K562 (cell line): ENCODE results near the gene ANKRD13B. TPM values are rescaled to one million over a fixed set of nuclear protein-coding genes. Genes with fewer than 3 reads are reported as not detected.

ENCODE experiments used
- BACH1 ChIP-seq: fragments of 200-800 bp; sonication (Bioruptor generic); IDR thresholded peaks from 2 replicates; pipeline ENCODE4 v1.6.1; 2016; ENCODE audit warnings: missing genetic modification characterization, missing compliant biosample characterization
- BCLAF1 ChIP-seq, 2 experiments: fragments of 450-650 bp in 1 of 2; IDR thresholded peaks; 2 replicates each; pipeline ENCODE4 v1.6.1; 2011 to 2017; ENCODE audit warnings: low read depth in 2 of 2, antibody characterized with exemption in 1 of 2, borderline replicate concordance in 1 of 2, low read length in 1 of 2, mild to moderate bottlenecking in 1 of 2, mixed read lengths in 1 of 2; ENCODE audit not compliant: control insufficient read depth in 1 of 2
- CBX2 ChIP-seq: fragments of 200-600 bp; sonication (generic); IDR thresholded peaks from one replicate; pipeline ENCODE4 v1.6.1; 2012; ENCODE audit warnings: mild to moderate bottlenecking, low read length, inconsistent platforms; ENCODE audit not compliant: insufficient read depth, poor library complexity, severe bottlenecking
- CHAMP1 ChIP-seq: fragments of 450-650 bp; IDR thresholded peaks from 2 replicates; pipeline ENCODE4 v1.6.1; 2016; ENCODE audit warnings: mild to moderate bottlenecking
- FOXA3 ChIP-seq, 2 experiments: fragments of 450-650 bp in 1 of 2; sonication (generic) in 1 of 2; formaldehyde crosslinking; IDR thresholded peaks in 1 of 2; conservative IDR thresholded peaks in 1 of 2; 2 replicates each; pipeline versions ENCODE4 v1.4.0 to v1.8.0; 2020 to 2022; ENCODE audit warnings: mild to moderate bottlenecking in 2 of 2, missing genetic modification reagents in 1 of 2
- GABPB1 ChIP-seq: sonication (generic); formaldehyde crosslinking; IDR thresholded peaks from 2 replicates; pipeline ENCODE4 v1.8.0; 2022; ENCODE audit warnings: mild to moderate bottlenecking, missing genetic modification reagents
- IRF2 ChIP-seq: sonication (generic); formaldehyde crosslinking; IDR thresholded peaks from 2 replicates; pipeline ENCODE4 v1.8.1; 2022; ENCODE audit warnings: mild to moderate bottlenecking, missing genetic modification reagents
- MTA3 ChIP-seq: fragments of 450-650 bp; formaldehyde crosslinking; IDR thresholded peaks from 2 replicates; pipeline ENCODE4 v1.6.1; 2017; ENCODE audit warnings: mild to moderate bottlenecking, borderline replicate concordance
- NFE2L1 ChIP-seq: fragments of 450-650 bp; IDR thresholded peaks from 2 replicates; pipeline ENCODE4 v1.6.1; 2016; ENCODE audit warnings: missing genetic modification characterization, low read depth, mild to moderate bottlenecking, missing compliant biosample characterization, moderate library complexity, borderline replicate concordance
- SLC30A9 ChIP-seq: fragments of 250-450 bp; sonication (Bioruptor Pico); IDR thresholded peaks from 2 replicates; pipeline ENCODE4 v1.8.0; 2022; ENCODE audit warnings: mild to moderate bottlenecking, moderate library complexity
- SMAD4 ChIP-seq: fragments of 250-450 bp; sonication (Bioruptor Pico); conservative IDR thresholded peaks from 2 replicates; pipeline ENCODE4 v1.8.0; 2021; ENCODE audit warnings: inconsistent platforms, mild to moderate bottlenecking, moderate library complexity
- SMARCC2 ChIP-seq: fragments of 450-650 bp; IDR thresholded peaks from 2 replicates; pipeline ENCODE4 v1.6.1; 2017; ENCODE audit warnings: antibody characterized with exemption, moderate library complexity, mild to moderate bottlenecking, low read depth
- STAT5B ChIP-seq: fragments of 250-450 bp; sonication (Bioruptor Pico); IDR thresholded peaks from 2 replicates; pipeline ENCODE4 v1.8.0; 2021; ENCODE audit warnings: mild to moderate bottlenecking, inconsistent platforms
- TEAD4 ChIP-seq, 2 experiments: sonication (generic) in 1 of 2; formaldehyde crosslinking in 1 of 2; IDR thresholded peaks; 2 replicates each; pipeline versions ENCODE4 v1.6.1 to v1.8.0; 2012 to 2022; ENCODE audit warnings: borderline replicate concordance in 1 of 2, inconsistent platforms in 1 of 2, low read length in 1 of 2, mild to moderate bottlenecking in 1 of 2, missing genetic modification reagents in 1 of 2
- ZBTB26 ChIP-seq: fragments of 450-650 bp; formaldehyde crosslinking; IDR thresholded peaks from 2 replicates; pipeline ENCODE4 v1.4.0; 2022; ENCODE audit warnings: missing genetic modification characterization
- ZC3H11A ChIP-seq: IDR thresholded peaks from 2 replicates; pipeline ENCODE4 v1.6.1; 2012; ENCODE audit warnings: low read depth, low read length, improper control_type of control experiment
- ZFP36 ChIP-seq: fragments of 150-350 bp; IDR thresholded peaks from 2 replicates; pipeline ENCODE4 v1.6.1; 2018; ENCODE audit warnings: low read length, low read depth; ENCODE audit not compliant: partially characterized antibody
- ZNF316 ChIP-seq: fragments of 450-650 bp; IDR thresholded peaks from 2 replicates; pipeline ENCODE4 v1.6.1; 2016
- ZNF830 ChIP-seq: fragments of 250-450 bp; sonication (Bioruptor Pico); IDR thresholded peaks from 2 replicates; pipeline ENCODE4 v1.5.0; 2021; ENCODE audit warnings: mild to moderate bottlenecking
- polyA plus RNA-seq, 8 experiments: library from polyadenylated mRNA; depleted of rRNA in 4 of 8; stranded (reverse) in 5 of 8; unstranded in 3 of 8; fragments of >200 nt; fragmentation: Nextera tagmentation in 2 of 8; fragmentation: Illumina TruSeq in 1 of 8; extraction: Ambion mirVana in 2 of 8; extraction: Trizol in 1 of 8; gene quantifications; 2 replicates each; pipeline versions ENCODE4 v1.2.1 to v1.2.3, GENCODE V29; 2011 to 2014; ENCODE audit warnings: inconsistent platforms in 1 of 8, missing spikeins in 1 of 8
- total RNA-seq, 7 experiments: library from RNA; depleted of rRNA in 6 of 7; stranded (reverse); fragments of >200 nt in 6 of 7; fragmentation: Illumina TruSeq in 2 of 7; extraction: Trizol in 2 of 7; gene quantifications; 2 replicates each; pipeline versions ENCODE4 v1.2.1 to v1.2.3, GENCODE V29; 2011 to 2021; ENCODE audit warnings: low replicate concordance in 1 of 7
- TF ChIP-seq, protein P1 (sequence below): sonication (generic); formaldehyde crosslinking; IDR thresholded peaks from 2 replicates; pipeline ENCODE4 v1.8.0; 2022; ENCODE audit warnings: missing genetic modification reagents, mild to moderate bottlenecking, moderate library complexity, borderline replicate concordance

Gene ANKRD13B
- total and polyA plus RNA-seq, 9 of the 15 experiments (the other 6 are each of a cell fraction or from before 2014, with no cell fraction given), result 0.15 to 28.1 (median 4.6) TPM

GRCh38 chr17:29663155-29663554, 70.2 kb downstream of the ANKRD13B start (continued):
- TF ChIP-seq BCLAF1 (IDR thresholded peaks at IDR 0.05; ENCODE audit: borderline replicate concordance in 1 of 2, control insufficient read depth in 1 of 2, low read depth in 2 of 2, low read length in 1 of 2), result no peak
- peak; percentile 62; the same call in 1 of the 2 replicates for TF ChIP-seq BACH1 (tag)
- TF ChIP-seq FOXA3 (CRISPR knock-in tag; conservative IDR thresholded peaks at IDR 0.05 in 1 of 2, IDR thresholded peaks at IDR 0.05 in 1 of 2), result peak in 1 of 2 experiments; percentile 51; a peak in 2 of 4 replicates
- no peak for TF ChIP-seq ZFP36
- TF ChIP-seq TEAD4 (IDR thresholded peaks at IDR 0.05; ENCODE audit: low read length), result peak; percentile 52; the same call in 1 of the 2 replicates
- no peak for TF ChIP-seq TEAD4 (CRISPR knock-in tag; IDR thresholded peaks at IDR 0.05; ENCODE audit: borderline replicate concordance)
- no peak for TF ChIP-seq SLC30A9 (CRISPR knock-in tag)
- no peak for TF ChIP-seq CBX2
- TF ChIP-seq SMAD4 (CRISPR knock-in tag), result 0 out of 2 replicates have a peak, but pooled peaks have one; percentile 35
- peak; percentile 98 for TF ChIP-seq ZNF316
- no peak for TF ChIP-seq ZC3H11A
- TF ChIP-seq GABPB1 (CRISPR knock-in tag), result no peak
- peak; percentile 26; the same call in 1 of the 2 replicates for TF ChIP-seq MTA3
- TF ChIP-seq ZNF830 (CRISPR knock-in tag), result no peak
- peak; percentile 80 for TF ChIP-seq NFE2L1 (tag)
- no peak for TF ChIP-seq ZBTB26 (CRISPR knock-in tag)
- TF ChIP-seq IRF2 (CRISPR knock-in tag), result no peak
- TF ChIP-seq SMARCC2, result peak; percentile 49; the same call in 1 of the 2 replicates
- TF ChIP-seq, protein P1, sequence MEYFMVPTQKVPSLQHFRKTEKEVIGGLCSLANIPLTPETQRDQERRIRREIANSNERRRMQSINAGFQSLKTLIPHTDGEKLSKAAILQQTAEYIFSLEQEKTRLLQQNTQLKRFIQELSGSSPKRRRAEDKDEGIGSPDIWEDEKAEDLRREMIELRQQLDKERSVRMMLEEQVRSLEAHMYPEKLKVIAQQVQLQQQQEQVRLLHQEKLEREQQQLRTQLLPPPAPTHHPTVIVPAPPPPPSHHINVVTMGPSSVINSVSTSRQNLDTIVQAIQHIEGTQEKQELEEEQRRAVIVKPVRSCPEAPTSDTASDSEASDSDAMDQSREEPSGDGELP (CRISPR knock-in tag), result no peak
- TF ChIP-seq CHAMP1, result no peak
- no peak for TF ChIP-seq STAT5B (CRISPR knock-in tag)
